HepG2 (cell line): ENCODE results near the gene RASGRF1. TPM values are rescaled to one million over a fixed set of nuclear protein-coding genes. Genes with fewer than 3 reads are reported as not detected.

ENCODE experiments used
- ARNT ChIP-seq: fragments of 450-650 bp; IDR thresholded peaks from 2 replicates; pipeline ENCODE4 v1.6.1; 2017
- ATAD3A ChIP-seq: sonication (generic); formaldehyde crosslinking; IDR thresholded peaks from 2 replicates; pipeline ENCODE4 v1.4.0; 2020; ENCODE audit warnings: missing genetic modification reagents
- ATF6 ChIP-seq: sonication (generic); formaldehyde crosslinking; conservative IDR thresholded peaks from 2 replicates; pipeline ENCODE4 v1.4.0; 2020; ENCODE audit warnings: missing genetic modification reagents
- CREB1 ChIP-seq, 2 experiments: fragments of 450-650 bp in 1 of 2; IDR thresholded peaks; 2 replicates each; pipeline ENCODE4 v1.6.1; 2016 to 2017; ENCODE audit warnings: control low read depth in 1 of 2, mild to moderate bottlenecking in 1 of 2, missing compliant biosample characterization in 1 of 2, missing genetic modification characterization in 1 of 2
- FOSL1 ChIP-seq: sonication (generic); formaldehyde crosslinking; IDR thresholded peaks from 2 replicates; pipeline ENCODE4 v1.9.0; 2021; ENCODE audit warnings: missing genetic modification reagents, borderline replicate concordance
- FOXP4 ChIP-seq: sonication (generic); formaldehyde crosslinking; IDR thresholded peaks from 2 replicates; pipeline ENCODE4 v1.4.0; 2020; ENCODE audit warnings: missing genetic modification reagents
- FUBP1 ChIP-seq: sonication (generic); formaldehyde crosslinking; IDR thresholded peaks from 2 replicates; pipeline ENCODE4 v1.5.1; 2020; ENCODE audit warnings: missing genetic modification reagents, mild to moderate bottlenecking, borderline replicate concordance
- GLI4 ChIP-seq: sonication (generic); formaldehyde crosslinking; IDR thresholded peaks from 2 replicates; pipeline ENCODE4 v1.5.1; 2020; ENCODE audit warnings: missing genetic modification reagents, mild to moderate bottlenecking, moderate library complexity, borderline replicate concordance
- IRF1 ChIP-seq: sonication (generic); formaldehyde crosslinking; IDR thresholded peaks from 2 replicates; pipeline ENCODE4 v1.4.0; 2020; ENCODE audit warnings: low read depth, mild to moderate bottlenecking, missing genetic modification reagents
- KAT8 ChIP-seq: IDR thresholded peaks from 2 replicates; pipeline ENCODE4 v1.6.1; 2016; ENCODE audit warnings: missing genetic modification reagents, missing compliant biosample characterization
- MEIS1 ChIP-seq: sonication (generic); formaldehyde crosslinking; IDR thresholded peaks from 2 replicates; pipeline ENCODE4 v1.9.0; 2021; ENCODE audit warnings: mild to moderate bottlenecking, missing genetic modification reagents, moderate library complexity, borderline replicate concordance
- NFE2L1 ChIP-seq: sonication (generic); formaldehyde crosslinking; IDR thresholded peaks from 2 replicates; pipeline ENCODE4 v1.4.0; 2020; ENCODE audit warnings: missing genetic modification reagents, mild to moderate bottlenecking, borderline replicate concordance
- PCBP1 ChIP-seq: fragments of 200-400 bp; formaldehyde crosslinking; IDR thresholded peaks from 2 replicates; pipeline ENCODE4 v1.6.1; 2017; ENCODE audit warnings: mild to moderate bottlenecking, low read depth, low read length, borderline replicate concordance
- TBP ChIP-seq: sonication (generic); formaldehyde crosslinking; IDR thresholded peaks from 2 replicates; pipeline ENCODE4 v1.5.0; 2020; ENCODE audit warnings: missing genetic modification reagents
- XBP1 ChIP-seq: sonication (generic); formaldehyde crosslinking; IDR thresholded peaks from 2 replicates; pipeline ENCODE4 v1.5.0; 2020; ENCODE audit warnings: missing genetic modification reagents
- ZBTB33 ChIP-seq: sonication (generic); formaldehyde crosslinking; IDR thresholded peaks from 2 replicates; pipeline ENCODE4 v1.4.0; 2020; ENCODE audit warnings: missing genetic modification reagents
- ZFX ChIP-seq: sonication (generic); formaldehyde crosslinking; IDR thresholded peaks from 2 replicates; pipeline ENCODE4 v1.4.0; 2020; ENCODE audit warnings: mild to moderate bottlenecking, low read depth, missing genetic modification reagents, moderate library complexity
- ZIK1 ChIP-seq: sonication (generic); formaldehyde crosslinking; IDR thresholded peaks from 2 replicates; pipeline ENCODE4 v1.5.0; 2020; ENCODE audit warnings: mild to moderate bottlenecking, low read depth, missing genetic modification reagents, borderline replicate concordance
- ZNF101 ChIP-seq: sonication (generic); formaldehyde crosslinking; IDR thresholded peaks from 2 replicates; pipeline ENCODE4 v1.4.0; 2020; ENCODE audit warnings: mild to moderate bottlenecking, low read depth, missing genetic modification reagents, borderline replicate concordance
- ZNF124 ChIP-seq: sonication (generic); formaldehyde crosslinking; IDR thresholded peaks from 2 replicates; pipeline ENCODE4 v1.4.0; 2020; ENCODE audit warnings: missing genetic modification reagents
- ZNF282 ChIP-seq: fragments of 450-650 bp; IDR thresholded peaks from 2 replicates; pipeline ENCODE4 v1.6.1; 2018; ENCODE audit not compliant: partially characterized antibody
- polyA plus RNA-seq, 8 experiments: library from polyadenylated mRNA; depleted of rRNA in 3 of 8; stranded (reverse) in 7 of 8; unstranded in 1 of 8; fragments of >200 nt; fragmentation: Illumina TruSeq in 4 of 8; extraction: Trizol in 4 of 8; gene quantifications; 2 replicates each; pipeline versions ENCODE4 v1.2.1 to v1.2.3, GENCODE V29; 2011 to 2016; ENCODE audit warnings: low read depth in 4 of 8, missing spikeins in 1 of 8, mixed read lengths in 1 of 8; ENCODE audit not compliant: insufficient read depth in 1 of 8
- total RNA-seq, 5 experiments: library from RNA; depleted of rRNA; stranded (reverse); fragments of >200 nt; fragmentation: Illumina TruSeq; extraction: Trizol; gene quantifications; 2 replicates each; pipeline ENCODE4 v1.2.3, GENCODE V29; 2016; ENCODE audit warnings: low read depth in 1 of 5

RASGRF1 gene
- total and polyA plus RNA-seq, 2 of the 13 experiments (the other 11 are each of a cell fraction or from before 2014, with no cell fraction given), result 0.55 to 3.0 TPM

- no peak for TF ChIP-seq CREB1 (IDR thresholded peaks at IDR 0.05)
- peak; percentile 89 for TF ChIP-seq CREB1 (CRISPR knock-in tag; IDR thresholded peaks at IDR 0.05)
- TF ChIP-seq KAT8 (CRISPR knock-in tag), result peak; percentile 90
- TF ChIP-seq ATF6 (CRISPR knock-in tag), result no peak
- TF ChIP-seq XBP1 (CRISPR knock-in tag), result no peak
- TF ChIP-seq MEIS1 (CRISPR knock-in tag), result 0 out of 2 replicates have a peak, but pooled peaks have one; percentile 56
- TF ChIP-seq TBP (CRISPR knock-in tag), result no peak
- TF ChIP-seq ZFX (CRISPR knock-in tag), result peak; percentile 90
- no peak for TF ChIP-seq FUBP1 (CRISPR knock-in tag)
- TF ChIP-seq GLI4 (CRISPR knock-in tag), result no peak
- TF ChIP-seq ATAD3A, result no peak
- TF ChIP-seq ZIK1 (CRISPR knock-in tag), result peak; percentile 51; the same call in 1 of the 2 replicates
- TF ChIP-seq FOXP4 (CRISPR knock-in tag), result peak; percentile 99
- TF ChIP-seq PCBP1, result no peak
- no peak for TF ChIP-seq IRF1
- peak; percentile 73; the same call in 1 of the 2 replicates for TF ChIP-seq FOSL1 (CRISPR knock-in tag)
- TF ChIP-seq NFE2L1 (CRISPR knock-in tag), result no peak
- no peak for TF ChIP-seq ZNF101 (CRISPR knock-in tag)
- TF ChIP-seq ZNF282, result no peak
- no peak for TF ChIP-seq ARNT
- TF ChIP-seq ZNF124 (CRISPR knock-in tag), result no peak
- TF ChIP-seq ZBTB33 (CRISPR knock-in tag), result peak; percentile 84
Measured at GRCh38 chr15:78993931-78994530, 96.5 kb downstream of the RASGRF1 start (continued).
